ENCODE data around the gene MIEN1.
"Not testable (repeated sequence)": the region's sequence is repeated elsewhere in the genome, so short reads cannot be mapped to it uniquely, and the experiment has no call there.

MIEN1 gene

DNA sequence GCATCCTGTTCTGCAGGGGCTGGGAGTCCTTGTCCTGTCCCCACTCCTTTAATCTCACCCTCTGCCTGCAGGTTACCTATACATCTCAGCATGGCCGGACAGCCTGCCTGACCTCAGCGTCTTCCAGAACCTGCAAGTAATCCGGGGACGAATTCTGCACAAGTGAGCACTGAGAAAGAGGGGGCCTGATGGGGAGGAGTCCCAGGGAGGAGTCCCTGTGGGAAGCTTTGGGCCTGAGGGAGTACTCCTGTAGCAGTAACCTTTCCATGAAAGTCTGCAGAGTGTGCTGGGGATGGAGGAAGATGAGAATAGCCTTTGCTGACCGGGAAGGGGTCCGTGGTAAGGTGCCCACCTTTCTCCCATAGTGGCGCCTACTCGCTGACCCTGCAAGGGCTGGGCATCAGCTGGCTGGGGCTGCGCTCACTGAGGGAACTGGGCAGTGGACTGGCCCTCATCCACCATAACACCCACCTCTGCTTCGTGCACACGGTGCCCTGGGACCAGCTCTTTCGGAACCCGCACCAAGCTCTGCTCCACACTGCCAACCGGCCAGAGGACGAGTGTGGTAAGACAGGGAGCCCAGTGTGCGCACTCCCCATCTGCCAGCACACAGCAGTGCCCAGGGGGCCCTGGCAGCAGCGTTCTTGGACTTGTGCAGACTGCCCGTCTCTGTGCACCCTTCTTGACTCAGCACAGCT, 14.8 kb downstream of the MIEN1 start:
- DNase-seq: no peak

DNA sequence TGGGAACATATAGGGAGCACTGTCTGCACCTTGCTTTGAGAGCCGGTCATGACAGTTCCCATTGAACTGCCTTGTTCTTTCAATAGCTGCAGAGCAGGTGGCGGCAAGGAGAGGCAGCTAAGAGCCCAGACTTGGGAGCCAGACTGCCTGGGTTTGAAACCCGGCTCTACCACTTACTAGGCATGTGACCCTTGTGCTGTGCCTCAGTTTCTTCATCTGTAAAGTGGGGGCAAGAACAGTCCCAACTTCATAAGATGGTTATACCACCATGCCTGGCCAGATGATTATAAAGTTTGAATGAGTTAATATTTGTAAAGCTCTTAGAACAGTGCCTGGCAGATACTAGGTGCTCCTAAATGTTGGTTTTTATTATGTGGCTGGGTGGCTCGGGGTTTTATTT, 16.1 kb downstream of the MIEN1 start:
- no peak for DNase-seq

DNA sequence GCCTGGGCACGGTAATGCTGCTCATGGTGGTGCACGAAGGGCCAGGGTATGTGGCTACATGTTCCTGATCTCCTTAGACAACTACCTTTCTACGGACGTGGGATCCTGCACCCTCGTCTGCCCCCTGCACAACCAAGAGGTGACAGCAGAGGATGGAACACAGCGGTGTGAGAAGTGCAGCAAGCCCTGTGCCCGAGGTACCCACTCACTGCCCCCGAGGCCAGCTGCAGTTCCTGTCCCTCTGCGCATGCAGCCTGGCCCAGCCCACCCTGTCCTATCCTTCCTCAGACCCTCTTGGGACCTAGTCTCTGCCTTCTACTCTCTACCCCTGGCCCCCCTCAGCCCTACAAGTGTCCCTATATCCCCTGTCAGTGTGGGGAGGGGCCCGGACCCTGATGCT, 18.5 kb downstream of the MIEN1 start:
- no peak for DNase-seq

DNA sequence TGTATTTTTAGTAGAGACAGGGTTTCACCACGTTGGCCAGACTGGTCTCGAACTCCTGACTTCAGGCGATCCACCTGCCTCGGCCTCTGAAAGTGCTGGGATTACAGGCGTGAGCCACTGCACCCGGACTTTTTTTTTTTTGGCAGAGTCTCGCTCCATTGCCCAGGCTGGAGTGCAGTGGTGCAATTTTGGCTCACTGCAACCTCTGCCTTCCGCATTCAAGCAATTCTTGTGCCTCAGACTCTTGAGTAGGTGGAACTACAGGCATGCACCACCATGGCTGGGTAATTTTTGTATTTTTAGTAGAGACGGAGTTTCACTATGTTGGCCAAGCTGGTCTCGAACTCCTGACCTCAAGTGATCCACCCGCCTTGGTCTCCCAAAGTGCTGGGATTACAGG, 19.3 kb downstream of the MIEN1 start:
- not testable (repeated sequence) for DNase-seq

DNA sequence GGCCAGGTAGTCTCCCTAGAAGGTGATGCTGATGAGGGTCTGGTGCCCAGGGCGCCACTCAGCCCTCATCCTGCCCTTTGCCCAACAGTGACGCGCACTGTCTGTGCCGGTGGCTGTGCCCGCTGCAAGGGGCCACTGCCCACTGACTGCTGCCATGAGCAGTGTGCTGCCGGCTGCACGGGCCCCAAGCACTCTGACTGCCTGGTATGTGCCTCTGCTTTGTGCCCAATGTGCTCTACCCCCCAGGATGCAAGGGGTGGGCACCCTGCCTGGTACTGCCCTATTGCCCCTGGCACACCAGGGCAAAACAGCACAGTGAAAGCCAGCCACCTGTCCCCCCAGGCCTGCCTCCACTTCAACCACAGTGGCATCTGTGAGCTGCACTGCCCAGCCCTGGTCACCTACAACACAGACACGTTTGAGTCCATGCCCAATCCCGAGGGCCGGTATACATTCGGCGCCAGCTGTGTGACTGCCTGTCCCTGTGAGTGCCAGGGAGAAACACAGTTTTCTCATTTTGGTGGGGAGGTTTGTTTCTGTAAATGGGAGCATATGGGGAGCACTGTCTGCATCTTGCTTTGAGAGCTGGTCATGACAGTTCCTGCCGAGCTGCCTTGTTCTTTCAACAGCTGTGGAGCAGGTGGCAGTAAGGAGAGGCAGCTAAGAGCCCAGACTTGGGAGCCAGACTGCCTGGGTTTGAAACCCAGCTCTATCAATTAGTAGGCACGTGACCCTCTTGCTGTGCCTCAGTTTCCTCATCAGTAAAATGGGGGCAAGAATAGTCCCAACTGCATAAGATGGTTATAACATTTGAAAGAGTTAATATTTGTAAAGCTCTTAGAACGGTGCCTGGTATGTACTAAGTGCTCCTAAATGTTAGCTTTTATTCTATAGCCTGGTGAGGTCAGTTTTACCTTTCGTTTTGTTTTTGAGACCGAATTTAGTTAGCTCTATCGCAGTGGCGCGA, 20.1 kb downstream of the MIEN1 start:
- no peak for DNase-seq

DNA sequence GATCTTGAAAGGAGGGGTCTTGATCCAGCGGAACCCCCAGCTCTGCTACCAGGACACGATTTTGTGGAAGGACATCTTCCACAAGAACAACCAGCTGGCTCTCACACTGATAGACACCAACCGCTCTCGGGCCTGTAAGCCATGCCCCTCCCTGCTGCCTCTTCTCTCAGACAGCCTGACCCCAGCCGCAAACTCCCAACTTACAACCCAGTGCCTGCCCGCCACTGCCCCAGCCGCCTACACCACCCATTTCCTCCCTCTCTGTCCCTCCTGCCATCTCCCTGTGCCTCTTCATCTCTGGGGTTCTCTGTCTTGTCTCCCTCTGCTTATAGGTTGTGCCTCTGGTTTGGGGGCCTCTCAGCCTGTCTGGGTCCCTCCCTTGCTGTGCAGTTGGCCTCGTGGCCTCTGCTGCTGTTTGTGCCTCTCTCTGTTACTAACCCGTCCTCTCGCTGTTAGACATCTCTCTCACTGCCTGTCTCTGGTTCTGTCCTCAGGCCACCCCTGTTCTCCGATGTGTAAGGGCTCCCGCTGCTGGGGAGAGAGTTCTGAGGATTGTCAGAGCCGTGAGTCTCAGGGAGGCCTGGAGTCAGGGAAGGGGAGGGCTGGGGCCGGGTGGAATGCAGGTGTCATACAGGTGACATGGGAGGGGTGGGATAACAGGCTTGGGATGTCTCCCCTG, 20.9 kb downstream of the MIEN1 start:
- DNase-seq: no peak

DNA sequence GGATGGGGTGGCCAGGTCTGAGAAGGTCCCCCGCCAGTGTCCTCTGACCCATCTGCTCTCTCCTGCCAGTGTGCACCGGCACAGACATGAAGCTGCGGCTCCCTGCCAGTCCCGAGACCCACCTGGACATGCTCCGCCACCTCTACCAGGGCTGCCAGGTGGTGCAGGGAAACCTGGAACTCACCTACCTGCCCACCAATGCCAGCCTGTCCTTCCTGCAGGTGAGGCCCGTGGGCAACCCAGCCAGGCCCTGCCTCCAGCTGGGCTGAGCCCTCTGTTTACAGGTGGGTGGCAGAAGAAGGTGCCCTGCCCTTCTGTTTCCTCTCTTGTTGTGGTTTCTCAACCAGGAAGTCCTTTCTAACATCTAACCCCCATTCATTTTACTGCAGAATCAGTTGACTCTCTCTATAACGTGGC, 23.4 kb downstream of the MIEN1 start:
- DNase-seq: no peak

DNA sequence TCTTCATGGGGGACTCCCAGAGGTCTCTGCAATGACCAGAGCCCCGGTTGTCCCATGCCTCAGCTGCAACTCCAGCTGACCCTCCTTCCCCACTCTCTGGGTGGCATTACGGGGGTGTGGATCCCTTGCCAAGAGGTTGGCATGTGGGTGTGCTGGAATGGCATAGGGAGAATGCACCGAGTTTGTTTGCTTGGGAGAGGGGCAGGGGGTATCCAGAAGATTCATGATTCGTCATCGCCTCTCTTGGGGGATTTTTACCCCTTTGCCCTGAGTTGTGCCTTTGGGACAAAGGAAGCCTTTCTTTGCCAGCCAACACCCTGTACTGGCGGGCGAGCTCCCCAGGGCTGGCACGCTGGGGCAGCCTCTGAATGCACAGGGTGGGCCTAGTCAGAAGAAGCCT, 23.9 kb downstream of the MIEN1 start:
- no peak for DNase-seq

DNA sequence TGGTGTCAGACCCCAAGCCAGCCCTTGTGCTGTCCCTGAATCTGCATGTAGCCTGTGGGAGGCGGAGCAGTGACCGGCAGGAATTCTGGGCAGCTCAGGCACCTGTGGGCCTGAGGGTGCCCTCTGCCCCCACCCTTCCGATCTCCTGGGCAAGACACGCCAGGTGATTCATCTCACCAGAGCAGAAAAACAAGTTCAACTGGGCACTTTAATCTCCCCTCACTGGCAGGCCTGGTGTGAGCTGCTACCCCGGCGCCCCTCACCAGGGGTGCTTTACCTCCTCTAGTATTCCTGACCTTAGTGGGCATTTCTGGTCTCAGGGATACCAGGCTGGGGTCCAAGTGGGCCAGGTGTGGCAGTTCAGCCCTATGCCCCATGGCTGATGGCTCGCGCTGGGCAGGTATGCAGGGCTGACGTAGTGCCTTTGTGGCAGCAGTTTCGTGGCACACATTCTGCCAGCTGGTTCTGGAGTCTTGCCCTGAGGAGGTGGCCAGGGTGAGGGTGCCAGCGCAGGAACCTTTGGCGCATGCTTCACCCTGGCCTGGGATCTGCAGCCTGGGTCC, 24.5 kb downstream of the MIEN1 start:
- DNase-seq: no peak

DNA sequence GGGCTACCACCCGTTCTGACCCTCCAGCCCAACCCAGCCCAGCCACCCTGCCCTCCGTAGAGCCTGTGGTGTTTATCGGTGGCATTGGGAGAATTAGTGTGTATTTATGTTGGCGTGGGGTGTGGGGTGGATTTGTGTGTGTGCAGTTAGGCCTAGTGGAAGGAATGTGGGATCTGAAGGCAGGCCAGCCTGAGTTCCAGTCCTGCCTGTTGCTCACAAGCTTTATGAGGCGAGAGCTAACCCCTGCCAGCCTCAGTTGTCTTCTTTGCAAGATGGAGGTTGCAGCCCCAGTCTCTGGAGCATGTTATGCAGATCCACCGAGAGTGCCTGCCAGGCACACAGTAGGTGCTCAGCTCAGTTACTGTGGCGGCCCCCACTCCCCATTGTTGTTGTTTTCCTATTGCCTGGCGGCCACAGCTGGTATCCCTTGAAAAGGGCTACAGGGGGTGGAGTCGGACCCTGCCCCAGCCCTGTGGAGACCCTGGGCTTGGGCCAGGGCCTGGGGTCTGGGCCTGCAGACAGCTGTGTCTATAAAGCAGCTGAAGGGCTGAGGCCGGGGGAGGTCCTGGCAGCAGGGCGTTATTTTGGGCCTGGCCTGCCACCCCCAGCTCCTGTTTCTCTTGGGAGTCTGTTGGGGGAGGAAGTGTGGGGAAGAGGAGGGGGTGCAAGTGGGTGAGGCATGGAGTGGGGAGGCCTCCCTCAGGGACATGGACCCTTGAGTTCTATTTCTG, 25.3 kb downstream of the MIEN1 start:
- no peak for DNase-seq

DNA sequence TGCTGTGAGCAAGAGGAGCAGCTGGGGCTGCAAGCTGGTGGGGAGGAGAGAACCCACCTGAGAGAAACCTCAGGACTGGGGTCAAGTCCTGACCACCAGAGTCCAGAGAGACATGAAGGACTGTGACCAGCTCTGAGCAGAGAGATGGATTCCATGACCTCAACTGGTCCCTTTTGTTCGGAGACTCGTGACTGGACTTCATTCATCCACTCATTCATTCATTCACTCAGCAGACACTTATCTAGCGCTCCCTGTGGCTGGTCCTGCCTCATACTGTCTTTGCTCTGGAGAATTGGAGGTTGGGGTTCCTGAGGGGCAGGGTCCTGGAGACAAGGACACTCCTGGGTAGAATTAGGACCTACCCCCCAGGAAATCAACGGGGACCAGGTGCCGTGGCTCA, 26.4 kb downstream of the MIEN1 start:
- DNase-seq: no peak

DNA sequence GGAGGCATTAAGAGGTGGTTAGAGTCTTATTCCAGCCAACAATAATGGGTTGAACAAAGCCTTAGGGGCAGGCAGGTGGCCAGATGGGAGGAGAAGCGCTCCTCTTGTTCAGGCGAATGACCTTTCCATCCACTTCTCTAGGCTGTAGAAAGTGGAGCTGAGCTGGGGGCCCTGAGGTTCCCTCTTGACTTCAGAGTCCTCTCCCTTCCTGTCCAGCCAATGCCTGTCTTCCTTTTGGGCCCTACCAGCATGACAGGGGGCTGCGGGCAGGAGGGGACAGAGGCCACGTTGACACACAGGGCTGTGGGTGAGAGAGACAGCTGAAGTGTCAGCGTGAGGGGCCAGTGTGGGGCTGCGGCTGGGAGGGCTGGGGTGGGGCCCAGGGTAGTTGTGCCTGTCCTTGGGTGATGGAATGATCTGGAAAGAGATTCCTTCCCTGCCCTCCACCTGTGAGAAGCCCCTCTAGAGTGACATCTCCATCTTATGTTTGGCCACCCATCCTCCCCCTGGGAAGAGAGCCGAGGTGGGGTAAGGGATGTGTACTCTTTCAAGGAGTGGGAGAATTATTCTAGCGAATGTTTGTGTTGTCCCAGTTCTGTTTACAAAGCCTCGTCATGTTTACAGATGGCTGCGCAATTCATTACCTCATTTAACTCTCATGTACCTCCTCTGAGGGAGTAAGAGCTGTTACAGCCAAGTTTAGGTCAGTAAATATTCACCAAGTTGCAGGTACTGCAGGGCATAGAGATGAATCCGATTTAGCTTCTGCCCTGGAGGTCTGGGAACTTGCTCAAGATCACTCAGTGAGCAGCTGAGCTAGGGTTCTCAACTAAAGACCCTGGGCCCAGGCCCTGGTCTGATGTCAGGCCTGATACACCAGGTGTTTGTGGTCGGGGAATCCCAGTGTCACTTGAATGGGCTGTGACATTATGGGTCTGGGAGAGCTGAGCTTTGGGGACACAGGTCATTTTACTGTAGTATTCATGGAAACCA, 27.1 kb downstream of the MIEN1 start:
- no peak for DNase-seq

DNA sequence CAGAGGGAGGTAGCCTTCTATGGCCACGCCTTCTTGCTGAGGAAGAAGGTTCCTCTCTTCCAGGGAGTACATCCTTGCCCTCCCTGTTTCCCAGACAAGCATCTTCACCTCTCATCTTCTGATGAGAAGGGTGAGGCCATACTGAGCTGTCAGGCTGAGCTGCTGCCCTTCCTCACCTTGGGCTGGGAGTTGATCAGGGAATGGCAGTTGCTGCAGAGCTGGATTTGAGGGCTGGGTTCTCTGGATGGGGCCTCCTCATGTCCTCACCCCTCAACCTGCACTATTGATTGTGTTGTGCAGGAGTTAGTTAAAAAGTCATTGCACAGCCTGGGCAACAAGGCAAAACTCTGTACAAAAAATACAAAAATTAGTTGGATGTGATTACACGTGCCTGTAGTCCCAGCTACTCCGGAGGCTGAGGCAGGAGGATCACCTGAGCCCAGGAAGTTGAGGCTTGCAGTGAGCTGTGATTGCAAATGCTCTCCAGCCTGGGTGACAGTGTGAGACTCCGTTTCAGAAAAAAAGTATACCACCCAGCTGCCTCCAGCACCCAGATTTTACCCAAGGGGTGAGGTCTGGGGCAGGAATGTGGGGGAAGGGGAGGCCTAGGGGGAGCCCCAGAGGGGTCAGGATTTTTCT, 28.4 kb downstream of the MIEN1 start:
- DNase-seq: no peak

DNA sequence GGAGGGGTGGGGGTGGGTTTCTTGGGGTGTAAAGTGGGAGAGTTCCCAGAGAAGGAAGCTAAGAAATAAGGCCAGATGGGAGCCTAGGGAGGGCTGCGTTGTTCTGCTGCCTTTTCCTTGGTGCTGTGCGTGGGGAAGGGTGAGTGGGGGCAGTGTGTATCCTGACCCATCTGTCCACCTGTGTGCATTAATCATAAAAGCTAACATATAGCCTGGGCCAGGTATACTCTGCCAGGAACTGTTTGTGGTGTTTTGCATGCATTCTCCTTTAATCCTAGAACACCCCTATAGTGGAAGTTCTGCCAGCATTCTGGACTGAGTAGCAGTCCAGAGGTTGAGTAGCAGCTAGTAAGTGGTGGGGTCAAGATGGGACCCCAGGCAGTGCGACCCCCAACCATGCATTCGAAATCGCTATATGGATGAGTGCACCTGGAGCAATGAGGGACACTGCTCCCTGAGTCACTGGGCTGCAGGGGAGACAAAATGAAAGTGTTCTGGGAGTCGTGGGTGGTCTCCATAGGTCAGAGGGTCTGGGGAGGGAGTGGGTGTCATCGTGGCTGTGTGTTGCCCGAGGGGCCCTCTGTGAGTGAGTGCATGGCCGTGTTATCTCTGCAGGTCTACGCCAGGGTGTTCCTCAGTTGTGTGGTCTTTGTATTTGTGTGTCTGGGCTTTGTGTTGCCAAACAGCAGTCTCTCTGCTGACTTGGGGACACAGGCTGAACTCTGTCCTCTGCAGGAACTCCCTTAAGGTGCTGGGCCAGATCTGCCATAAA, 29.1 kb downstream of the MIEN1 start:
- no peak for DNase-seq

DNA sequence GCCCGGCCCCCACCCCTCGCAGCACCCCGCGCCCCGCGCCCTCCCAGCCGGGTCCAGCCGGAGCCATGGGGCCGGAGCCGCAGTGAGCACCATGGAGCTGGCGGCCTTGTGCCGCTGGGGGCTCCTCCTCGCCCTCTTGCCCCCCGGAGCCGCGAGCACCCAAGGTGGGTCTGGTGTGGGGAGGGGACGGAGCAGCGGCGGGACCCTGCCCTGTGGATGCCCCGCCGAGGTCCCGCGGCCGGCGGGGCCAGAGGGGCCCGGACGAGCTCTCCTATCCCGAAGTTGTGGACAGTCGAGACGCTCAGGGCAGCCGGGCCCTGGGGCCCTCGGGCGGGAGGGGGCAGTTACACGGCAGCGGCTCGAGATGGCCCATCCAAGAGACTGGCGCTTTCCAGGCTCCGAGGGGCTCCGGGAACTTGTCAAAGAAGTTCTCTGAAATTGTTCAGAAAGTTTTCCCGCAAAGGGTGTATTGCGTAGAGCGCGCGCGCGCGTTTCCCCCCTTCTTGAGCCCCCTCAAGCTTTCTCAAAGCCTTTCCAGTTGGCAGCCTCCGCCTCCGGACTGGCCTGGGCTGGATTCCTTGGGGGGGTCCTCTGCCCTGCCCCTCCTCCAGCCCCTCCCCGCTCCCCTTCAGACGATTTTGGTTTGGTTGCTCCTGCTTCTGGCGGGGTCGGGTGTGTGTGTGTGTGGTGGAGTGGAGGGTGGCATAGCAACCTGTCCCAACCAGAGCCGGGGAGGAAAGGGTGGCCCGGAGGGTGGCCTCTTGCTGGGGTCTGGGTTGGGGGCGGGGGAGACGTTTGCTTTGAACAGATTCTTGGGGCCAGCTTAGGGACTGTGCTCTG, 30.0 kb downstream of the MIEN1 start:
- no peak for DNase-seq

DNA sequence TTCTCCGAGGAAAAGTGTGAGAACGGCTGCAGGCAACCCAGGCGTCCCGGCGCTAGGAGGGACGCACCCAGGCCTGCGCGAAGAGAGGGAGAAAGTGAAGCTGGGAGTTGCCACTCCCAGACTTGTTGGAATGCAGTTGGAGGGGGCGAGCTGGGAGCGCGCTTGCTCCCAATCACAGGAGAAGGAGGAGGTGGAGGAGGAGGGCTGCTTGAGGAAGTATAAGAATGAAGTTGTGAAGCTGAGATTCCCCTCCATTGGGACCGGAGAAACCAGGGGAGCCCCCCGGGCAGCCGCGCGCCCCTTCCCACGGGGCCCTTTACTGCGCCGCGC, 30.5 kb downstream of the MIEN1 start, which contains the start of gene ERBB2:
Gene ERBB2, plus strand, starts transcription at position 247 of the 330 bp plus-strand sequence. CDS start 175 bp downstream, outside the sequence.
- peak; percentile 18 for DNase-seq

DNA sequence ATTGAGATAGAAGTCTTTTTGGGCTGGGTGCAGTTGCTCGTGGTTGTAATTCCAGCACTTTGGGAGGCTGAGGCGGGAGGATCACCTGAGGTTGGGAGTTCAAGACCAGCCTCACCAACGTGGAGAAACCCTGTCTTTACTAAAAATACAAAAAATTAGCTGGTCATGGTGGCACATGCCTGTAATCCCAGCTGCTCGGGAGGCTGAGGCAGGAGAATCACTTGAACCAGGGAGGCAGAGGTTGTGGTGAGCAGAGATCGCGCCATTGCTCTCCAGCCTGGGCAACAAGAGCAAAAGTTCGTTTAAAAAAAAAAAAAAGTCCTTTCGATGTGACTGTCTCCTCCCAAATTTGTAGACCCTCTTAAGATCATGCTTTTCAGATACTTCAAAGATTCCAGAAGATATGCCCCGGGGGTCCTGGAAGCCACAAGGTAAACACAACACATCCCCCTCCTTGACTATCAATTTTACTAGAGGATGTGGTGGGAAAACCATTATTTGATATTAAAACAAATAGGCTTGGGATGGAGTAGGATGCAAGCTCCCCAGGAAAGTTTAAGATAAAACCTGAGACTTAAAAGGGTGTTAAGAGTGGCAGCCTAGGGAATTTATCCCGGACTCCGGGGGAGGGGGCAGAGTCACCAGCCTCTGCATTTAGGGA, 31.0 kb downstream of the MIEN1 start:
- DNase-seq: not testable (repeated sequence)

DNA sequence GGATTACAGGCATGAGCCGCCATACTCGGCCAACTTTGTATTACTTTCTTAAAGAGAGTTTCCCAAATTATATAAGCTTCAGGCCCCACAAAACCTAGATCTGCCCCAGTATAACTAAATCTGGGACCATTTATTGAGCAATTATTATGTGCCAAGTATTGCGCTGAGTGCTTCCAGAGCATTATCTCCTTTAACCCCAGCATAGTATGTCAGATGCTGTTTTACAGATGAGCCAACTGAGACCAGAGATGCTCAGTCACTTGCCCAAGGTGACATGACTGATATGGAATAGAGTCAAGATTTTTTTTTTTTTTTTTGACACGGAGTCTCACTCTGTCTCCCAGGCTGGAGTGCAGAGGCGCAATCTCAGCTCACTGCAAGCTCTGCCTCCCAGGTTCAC, 32.4 kb downstream of the MIEN1 start:
- no peak for DNase-seq

Data from T1000 (cell line).